IMR-90 (cell line): ENCODE results near the gene CDK5R1. TPM values are rescaled to one million over a fixed set of nuclear protein-coding genes. Genes with fewer than 3 reads are reported as not detected.

Source experiments
- ATAC-seq: fragments of 200-7000 bp; cut with Tn5 transposase; 2 replicates; pipeline ENCODE4 v1.9.1; 2020; ENCODE audit warnings: low read depth, mild to moderate bottlenecking, moderate library complexity
- BruUV-seq: library from RNA; stranded (reverse); fragments of 400-500 nt; replicated peaks from 2 replicates; lab custom pipeline; 2021; lab: Mats Ljungman, UMichigan
- CTCF ChIA-PET: fragments of 300-600 bp; formaldehyde crosslinking; extraction: SDS; loops from one replicate; lab custom pipeline; 2021; ENCODE audit warnings: antibody characterized with exemption; lab: Yijun Ruan, JAX
- POLR2A ChIA-PET: fragments of 300-600 bp; sonication (Branson Sonifier 250); formaldehyde crosslinking; loops from one replicate; lab custom pipeline; 2022; ENCODE audit warnings: antibody characterized with exemption; ENCODE audit not compliant: unreplicated experiment; lab: Charles Lee
- DNase-seq: peaks from one replicate; pipeline ENCODE4 v3.0.0; 2013
- H2AFZ ChIP-seq: replicated peaks from 2 replicates; pipeline ENCODE3; 2013; ENCODE audit warnings: low read length, mild to moderate bottlenecking; ENCODE audit not compliant: poor library complexity
- H2AK5ac ChIP-seq: 2 replicates; pipeline ENCODE4 v1.6.1; 2013; ENCODE audit warnings: low read depth, low read length, inconsistent platforms
- H2AK9ac ChIP-seq: replicated peaks from 2 replicates; pipeline ENCODE3; 2013; ENCODE audit warnings: mild to moderate bottlenecking, low read depth, low read length, moderate library complexity; ENCODE audit not compliant: poor library complexity
- H2BK120ac ChIP-seq: 2 replicates; pipeline ENCODE4 v1.6.1; 2013; ENCODE audit warnings: low read depth, low read length, inconsistent platforms
- H2BK15ac ChIP-seq: 3 replicates; pipeline ENCODE4 v1.6.1; 2013; ENCODE audit warnings: low read depth, low read length, inconsistent platforms
- H2BK20ac ChIP-seq: 2 replicates; pipeline ENCODE4 v1.6.1; 2013; ENCODE audit warnings: low read depth, mild to moderate bottlenecking, inconsistent platforms, low read length, moderate library complexity
- H2BK5ac ChIP-seq: 2 replicates; pipeline ENCODE4 v1.6.1; 2013; ENCODE audit warnings: mild to moderate bottlenecking, low read depth, low read length, inconsistent platforms; ENCODE audit not compliant: poor library complexity, severe bottlenecking
- H3K14ac ChIP-seq: replicated peaks from 2 replicates; pipeline ENCODE4 v1.6.1; 2013; ENCODE audit warnings: low read depth, low read length, inconsistent platforms
- H3K18ac ChIP-seq: 2 replicates; pipeline ENCODE4 v1.6.1; 2013; ENCODE audit warnings: low read depth, low read length, control low read depth
- H3K23ac ChIP-seq: 2 replicates; pipeline ENCODE4 v1.6.1; 2013; ENCODE audit warnings: low read depth, low read length, inconsistent platforms
- H3K27ac ChIP-seq: 2 replicates; pipeline ENCODE4 v1.5.1; 2013; ENCODE audit warnings: mild to moderate bottlenecking, control low read depth, low read length; ENCODE audit not compliant: insufficient read depth
- H3K27me3 ChIP-seq: 2 replicates; pipeline ENCODE4 v1.6.1; 2013; ENCODE audit warnings: low read length; ENCODE audit not compliant: control insufficient read depth, insufficient read depth
- H3K36me3 ChIP-seq: 2 replicates; pipeline ENCODE4 v1.6.1; 2013; ENCODE audit warnings: low read length, mixed read lengths; ENCODE audit not compliant: control insufficient read depth, insufficient read depth
- H3K4ac ChIP-seq: 2 replicates; pipeline ENCODE4 v1.6.1; 2013; ENCODE audit warnings: low read depth, low read length, inconsistent platforms
- H3K4me1 ChIP-seq: 2 replicates; pipeline ENCODE4 v1.6.1; 2013; ENCODE audit warnings: low read length, mixed read lengths; ENCODE audit not compliant: control insufficient read depth, insufficient read depth
- H3K4me2 ChIP-seq: 2 replicates; pipeline ENCODE4 v1.6.1; 2013; ENCODE audit warnings: low read depth, mild to moderate bottlenecking, control low read depth, low read length, moderate library complexity
- H3K4me3 ChIP-seq: 2 replicates; pipeline ENCODE4 v1.5.1; 2013; ENCODE audit warnings: low read depth, mild to moderate bottlenecking, control low read depth, low read length, moderate library complexity; ENCODE audit not compliant: insufficient read depth
- H3K56ac ChIP-seq: 2 replicates; pipeline ENCODE4 v1.6.1; 2013; ENCODE audit warnings: low read length, inconsistent platforms; ENCODE audit not compliant: insufficient read depth; ENCODE audit errors: extremely low read depth
- H3K79me1 ChIP-seq, 2 experiments: 2 replicates each; pipeline ENCODE4 v1.6.1; 2013; ENCODE audit warnings: low read length in 2 of 2, inconsistent platforms in 1 of 2, low read depth in 1 of 2
- H3K9ac ChIP-seq: 2 replicates; pipeline ENCODE4 v1.6.1; 2013; ENCODE audit warnings: low read depth, low read length, control low read depth
- H3K9me1 ChIP-seq: 2 replicates; pipeline ENCODE4 v1.6.1; 2013; ENCODE audit warnings: low read length, inconsistent platforms; ENCODE audit not compliant: insufficient read depth
- H3K9me3 ChIP-seq: 2 replicates; pipeline ENCODE4 v1.6.1; 2013; ENCODE audit warnings: low read length; ENCODE audit not compliant: control insufficient read depth, insufficient read depth
- H4K20me1 ChIP-seq: 2 replicates; pipeline ENCODE4 v1.6.1; 2013; ENCODE audit warnings: low read length, inconsistent platforms; ENCODE audit not compliant: insufficient read depth
- H4K5ac ChIP-seq: 2 replicates; pipeline ENCODE4 v1.6.1; 2013; ENCODE audit warnings: mild to moderate bottlenecking, low read depth, low read length, control low read depth
- H4K8ac ChIP-seq, 2 experiments: 2 replicates each; pipeline ENCODE4 v1.6.1; 2013; ENCODE audit warnings: low read depth in 2 of 2, low read length in 2 of 2, control low read depth in 1 of 2, inconsistent platforms in 1 of 2
- H4K91ac ChIP-seq: 2 replicates; pipeline ENCODE4 v1.6.1; 2013; ENCODE audit warnings: low read depth, low read length, inconsistent platforms; ENCODE audit not compliant: insufficient read depth
- BHLHE40 ChIP-seq: fragments of 150-350 bp; IDR thresholded peaks from 2 replicates; pipeline ENCODE4 v1.6.1; 2016; ENCODE audit warnings: mild to moderate bottlenecking, low read depth, low read length
- CEBPB ChIP-seq: IDR thresholded peaks from 2 replicates; pipeline ENCODE4 v1.6.1; 2012; ENCODE audit warnings: low read depth, low read length, improper control_type of control experiment
- CHD1 ChIP-seq: IDR thresholded peaks from 2 replicates; pipeline ENCODE4 v1.6.1; 2012; ENCODE audit warnings: low read depth, low read length, improper control_type of control experiment
- MAZ ChIP-seq: IDR thresholded peaks from 2 replicates; pipeline ENCODE4 v1.6.1; 2012; ENCODE audit warnings: low read depth, mild to moderate bottlenecking, low read length, improper control_type of control experiment, moderate library complexity, borderline replicate concordance
- MXI1 ChIP-seq: IDR thresholded peaks from 2 replicates; pipeline ENCODE4 v1.6.1; 2012; ENCODE audit warnings: low read depth, mild to moderate bottlenecking, low read length, moderate library complexity, borderline replicate concordance
- WGBS, 2 experiments: methylation state at CpG; one replicate each; pipeline versions ENCODE4 v1.1.5 to v1.1.7; 2013; ENCODE audit warnings: missing lambda C conversion rate in 2 of 2; ENCODE audit not compliant: insufficient read length in 1 of 2; ENCODE audit errors: extremely low coverage in 2 of 2; 5-methylcytosine and 5-hydroxymethylcytosine counted together
- dilution Hi-C: fragments of 300-500 bp; cut with HindIII; formaldehyde crosslinking; loops from one replicate; pipeline ENCODE4 v1.14.3; 2018; ENCODE audit warnings: low sequenced_read_pairs; ENCODE audit not compliant: unreplicated experiment
- in situ Hi-C: fragments of 300-500 bp; cut with MboI; formaldehyde crosslinking; loops from 3 replicates; pipeline ENCODE4 v1.14.3; 2019; ENCODE audit warnings: low sequenced_read_pairs, inconsistent platforms, mixed read lengths
- intact Hi-C: fragments of 100-400 bp; cut with micrococcal nuclease; formaldehyde crosslinking; loops from 2 replicates; pipeline ENCODE4 v1.10.0; 2022
- polyA plus RNA-seq, 3 experiments: library from polyadenylated mRNA; depleted of rRNA; stranded (reverse); fragments of >200 nt; gene quantifications; 2 replicates each; pipeline ENCODE4 v1.2.3, GENCODE V29; 2012; ENCODE audit warnings: low replicate concordance in 1 of 3
- total RNA-seq: library from RNA; depleted of rRNA; stranded (reverse); fragments of >200 nt; gene quantifications from 2 replicates; pipeline ENCODE4 v1.2.3, GENCODE V29; 2012
- TF ChIP-seq, protein P1 (sequence below): fragments of 150-350 bp; IDR thresholded peaks from 2 replicates; pipeline ENCODE4 v1.6.1; 2016; ENCODE audit warnings: low read depth, mild to moderate bottlenecking, low read length, moderate library complexity, borderline replicate concordance
- TF ChIP-seq, protein P2 (sequence below): fragments of 150-350 bp; IDR thresholded peaks from 2 replicates; pipeline ENCODE4 v1.6.1; 2017; ENCODE audit warnings: mild to moderate bottlenecking, antibody characterized with exemption, low read length, low read depth

CDK5R1 gene
- total and polyA plus RNA-seq, 2 of the 4 experiments (the other 2 are of a cell fraction): 0.36 to 0.74 TPM

DNA sequence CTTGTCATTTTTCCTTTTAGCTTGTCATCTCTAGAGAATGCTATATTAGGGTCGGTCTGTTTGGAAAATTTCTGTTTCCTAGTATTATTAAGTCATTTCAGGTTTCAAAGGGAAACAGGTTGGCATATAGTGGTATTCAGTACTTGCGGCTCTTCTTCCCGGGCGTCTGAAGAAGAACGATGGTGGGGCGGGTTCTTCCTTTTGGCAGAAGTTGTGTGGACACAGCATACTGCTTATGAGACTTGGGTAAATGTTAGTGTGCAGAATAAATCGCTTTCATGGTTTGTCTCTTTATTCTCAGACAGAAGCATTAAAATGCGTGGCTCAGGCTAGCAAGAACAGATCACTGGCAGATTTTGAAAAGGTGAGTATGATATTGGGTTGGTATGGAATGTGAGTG, 9.6 kb upstream of the CDK5R1 start:
- Histone ChIP-seq H3K9me3 (no peaks in the 10 kb centered on the region), H3K4me3 (no peak overlapping the region), H4K8ac (no peak overlapping the region), H2BK5ac (no peak overlapping the region), H2BK20ac (no peak overlapping the region), H3K9me1 (no peaks in the 10 kb centered on the region), H3K56ac (no peak overlapping the region), H3K4me1 (no peaks in the 10 kb centered on the region), H3K4ac (no peak overlapping the region), H3K27ac (no peak overlapping the region), H3K36me3 (peaks cover 74% of the 10 kb centered on the region), H3K79me1 (peaks cover 0 to 4% of the 10 kb centered on the region in 2 experiments; a peak in 1 of 4 replicates), H3K23ac (no peak overlapping the region), H3K9ac (no peak overlapping the region), H4K91ac (no peak overlapping the region), H2AK5ac (no peak overlapping the region), H3K4me2 (no peak overlapping the region), H2BK120ac (no peak overlapping the region), H3K27me3 (no peaks in the 10 kb centered on the region), H4K5ac (no peak overlapping the region), H2BK15ac (no peak overlapping the region), H3K18ac (no peak overlapping the region), H3K14ac (no peak overlapping the region), H2AK9ac (no peak overlapping the region), H2AFZ (no peak overlapping the region), H4K20me1 (no peaks in the 10 kb centered on the region)
- in situ Hi-C loops: loop anchor here (25.0 kb wide), 1 partner anchor 285 kb away; no protein-coding TSS in a partner anchor
- TF ChIP-seq CHD1 (no peak), MXI1 (no peak), CEBPB (no peak), MAZ (no peak), BHLHE40 (no peak)
- TF ChIP-seq, protein P1, sequence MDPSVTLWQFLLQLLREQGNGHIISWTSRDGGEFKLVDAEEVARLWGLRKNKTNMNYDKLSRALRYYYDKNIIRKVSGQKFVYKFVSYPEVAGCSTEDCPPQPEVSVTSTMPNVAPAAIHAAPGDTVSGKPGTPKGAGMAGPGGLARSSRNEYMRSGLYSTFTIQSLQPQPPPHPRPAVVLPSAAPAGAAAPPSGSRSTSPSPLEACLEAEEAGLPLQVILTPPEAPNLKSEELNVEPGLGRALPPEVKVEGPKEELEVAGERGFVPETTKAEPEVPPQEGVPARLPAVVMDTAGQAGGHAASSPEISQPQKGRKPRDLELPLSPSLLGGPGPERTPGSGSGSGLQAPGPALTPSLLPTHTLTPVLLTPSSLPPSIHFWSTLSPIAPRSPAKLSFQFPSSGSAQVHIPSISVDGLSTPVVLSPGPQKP: no peak
- TF ChIP-seq, protein P2, sequence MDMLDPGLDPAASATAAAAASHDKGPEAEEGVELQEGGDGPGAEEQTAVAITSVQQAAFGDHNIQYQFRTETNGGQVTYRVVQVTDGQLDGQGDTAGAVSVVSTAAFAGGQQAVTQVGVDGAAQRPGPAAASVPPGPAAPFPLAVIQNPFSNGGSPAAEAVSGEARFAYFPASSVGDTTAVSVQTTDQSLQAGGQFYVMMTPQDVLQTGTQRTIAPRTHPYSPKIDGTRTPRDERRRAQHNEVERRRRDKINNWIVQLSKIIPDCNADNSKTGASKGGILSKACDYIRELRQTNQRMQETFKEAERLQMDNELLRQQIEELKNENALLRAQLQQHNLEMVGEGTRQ: no peak
- no peak for DNase-seq
- POLR2A ChIA-PET: no interaction called here
- dilution Hi-C loops: no loop called here
- WGBS, 2 experiments: 100% methylated on average over 4 of the region's 8 CpGs; no CpG with 5 or more reads in 1 of the 2 experiments
- BruUV-seq: no TSS peak
- ATAC-seq: no peak
- intact Hi-C loops: no loop called here
- CTCF ChIA-PET: no interaction called here
